Effector memory CD4-positive, alpha-beta T cell (primary cell): ENCODE data around the gene ZKSCAN3.

Experiments
- DNase-seq, 3 donors: peaks; one replicate each; pipeline ENCODE4 v3.0.0-alpha.2; 2020
- H3K27ac ChIP-seq: 2 replicates; pipeline ENCODE4 v1.7.0; 2013; ENCODE audit warnings: mild to moderate bottlenecking, low read length, moderate library complexity; ENCODE audit not compliant: insufficient read depth, poor library complexity, severe bottlenecking
- H3K27me3 ChIP-seq: replicated peaks from 2 replicates; pipeline ENCODE4 v1.7.0; 2013; ENCODE audit warnings: mild to moderate bottlenecking, low read length; ENCODE audit not compliant: insufficient read depth, control insufficient read depth, poor library complexity, severe bottlenecking
- H3K36me3 ChIP-seq: 2 replicates; pipeline ENCODE4 v1.7.0; 2013; ENCODE audit warnings: mild to moderate bottlenecking, low read length, moderate library complexity; ENCODE audit not compliant: control insufficient read depth, insufficient read depth
- H3K4me1 ChIP-seq: 2 replicates; pipeline ENCODE4 v1.7.0; 2013; ENCODE audit warnings: low read length, mild to moderate bottlenecking; ENCODE audit not compliant: control insufficient read depth, insufficient read depth, poor library complexity, severe bottlenecking
- H3K4me3 ChIP-seq: 2 replicates; pipeline ENCODE4 v1.7.0; 2013; ENCODE audit warnings: low read length, low read depth, mild to moderate bottlenecking; ENCODE audit not compliant: insufficient read depth, poor library complexity, severe bottlenecking
- H3K9me3 ChIP-seq: 2 replicates; pipeline ENCODE4 v1.7.0; 2013; ENCODE audit warnings: mild to moderate bottlenecking, low read length, moderate library complexity; ENCODE audit not compliant: control insufficient read depth

ZKSCAN3 gene

GRCh38 chr6:28340310-28341095, 9.2 kb upstream of the ZKSCAN3 start:
- no peak for DNase-seq
- no peaks in the 10 kb centered on the region for H3K9me3 ChIP-seq
- H3K4me3 ChIP-seq, result no peak overlapping the region
- no peaks in the 10 kb centered on the region for H3K27me3 ChIP-seq
- H3K36me3 ChIP-seq, result no peaks in the 10 kb centered on the region
- H3K27ac ChIP-seq, result no peak overlapping the region
- H3K4me1 ChIP-seq, result peaks cover 9% of the 10 kb centered on the region

GRCh38 chr6:28343898-28344677, 5.7 kb upstream of the ZKSCAN3 start:
- no peak overlapping the region for H3K27ac ChIP-seq
- H3K9me3 ChIP-seq, result no peaks in the 10 kb centered on the region
- no peaks in the 10 kb centered on the region for H3K27me3 ChIP-seq
- no peak overlapping the region for H3K4me3 ChIP-seq
- H3K36me3 ChIP-seq, result no peaks in the 10 kb centered on the region
- DNase-seq, result no peak
- no peaks in the 10 kb centered on the region for H3K4me1 ChIP-seq

- Histone ChIP-seq H3K27me3 (no peaks in the 10 kb centered on the region), H3K4me1 (peaks cover under 1% of the 10 kb centered on the region), H3K9me3 (no peaks in the 10 kb centered on the region), H3K4me3 (no peak overlapping the region), H3K36me3 (no peaks in the 10 kb centered on the region), H3K27ac (no peak overlapping the region)
- no peak for DNase-seq
Observed at GRCh38 chr6:28345201-28345600, 4.5 kb upstream of the ZKSCAN3 start.

DNA sequence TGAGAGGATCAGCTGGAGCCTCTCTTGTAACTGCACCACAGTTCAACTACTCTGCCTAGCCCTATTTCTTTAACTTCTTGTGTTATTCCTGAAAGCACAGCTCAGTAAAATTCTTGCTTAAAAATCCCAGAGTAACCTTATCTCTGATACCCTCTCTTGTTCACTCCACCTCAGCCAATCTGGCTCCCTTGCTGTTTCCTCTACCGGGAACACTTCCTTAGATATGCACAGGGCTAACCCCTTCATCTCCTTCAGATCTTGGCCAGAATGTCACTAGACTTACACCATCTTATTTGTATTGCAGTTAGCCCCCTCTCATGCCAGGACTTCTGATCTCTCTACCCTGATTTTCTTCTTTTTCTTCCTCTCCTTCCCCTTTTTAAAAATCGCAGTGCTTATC, 2.6 kb upstream of the ZKSCAN3 start:
- Histone ChIP-seq H3K4me3 (no peak overlapping the region), H3K27me3 (no peaks in the 10 kb centered on the region), H3K27ac (no peak overlapping the region), H3K4me1 (peaks cover 3% of the 10 kb centered on the region), H3K9me3 (no peaks in the 10 kb centered on the region), H3K36me3 (no peaks in the 10 kb centered on the region)
- DNase-seq, result no peak

DNA sequence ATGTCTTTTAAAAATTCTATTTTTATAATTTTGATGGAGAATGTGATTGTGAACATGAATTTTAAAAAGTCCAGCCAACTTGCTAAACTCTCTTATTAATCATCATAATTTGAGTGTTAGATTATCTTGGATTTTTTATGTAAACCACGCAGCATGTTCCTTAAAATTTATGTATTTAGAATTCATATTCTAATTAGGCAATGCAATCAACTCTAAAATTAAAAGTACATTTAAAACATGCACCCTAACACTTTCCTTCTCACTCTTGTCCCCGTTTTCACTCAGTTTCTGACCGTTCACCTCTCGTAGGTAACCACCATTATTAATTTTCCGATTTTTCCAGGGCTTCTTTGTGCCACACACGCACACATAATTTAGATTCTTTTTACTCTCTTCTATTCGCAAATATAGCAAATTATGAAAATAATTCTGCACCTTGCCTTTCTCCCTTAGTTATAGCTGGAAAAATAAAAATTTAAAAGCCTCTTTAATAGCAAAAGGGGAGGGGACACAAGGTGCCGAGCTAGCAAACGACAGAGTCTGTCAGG, 329 bp upstream of the ZKSCAN3 start:
- no peak overlapping the region for H3K27ac ChIP-seq

GRCh38 chr6:28351087-28351486, 1.3 kb downstream of the ZKSCAN3 start:
- peaks cover 3% of the 10 kb centered on the region for H3K4me1 ChIP-seq
- no peak for DNase-seq
- H3K27ac ChIP-seq, result no peak overlapping the region
- no peaks in the 10 kb centered on the region for H3K9me3 ChIP-seq
- no peaks in the 10 kb centered on the region for H3K27me3 ChIP-seq
- no peak overlapping the region for H3K4me3 ChIP-seq
- H3K36me3 ChIP-seq, result no peaks in the 10 kb centered on the region

More for the DNA sequence above, 329 bp upstream of the ZKSCAN3 start:
- Histone ChIP-seq H3K9me3 (no peaks in the 10 kb centered on the region), H3K36me3 (no peaks in the 10 kb centered on the region), H3K27me3 (no peaks in the 10 kb centered on the region), H3K4me1 (peaks cover 3% of the 10 kb centered on the region), H3K4me3 (peak overlapping the region; percentile 74)
- no peak for DNase-seq

GRCh38 chr6:28351493-28351925, 1.8 kb downstream of the ZKSCAN3 start:
- no peak for DNase-seq
- H3K4me1 ChIP-seq, result peaks cover 3% of the 10 kb centered on the region
- H3K27me3 ChIP-seq, result no peaks in the 10 kb centered on the region
- H3K9me3 ChIP-seq, result no peaks in the 10 kb centered on the region
- no peaks in the 10 kb centered on the region for H3K36me3 ChIP-seq
- no peak overlapping the region for H3K27ac ChIP-seq
- H3K4me3 ChIP-seq, result no peak overlapping the region

DNA sequence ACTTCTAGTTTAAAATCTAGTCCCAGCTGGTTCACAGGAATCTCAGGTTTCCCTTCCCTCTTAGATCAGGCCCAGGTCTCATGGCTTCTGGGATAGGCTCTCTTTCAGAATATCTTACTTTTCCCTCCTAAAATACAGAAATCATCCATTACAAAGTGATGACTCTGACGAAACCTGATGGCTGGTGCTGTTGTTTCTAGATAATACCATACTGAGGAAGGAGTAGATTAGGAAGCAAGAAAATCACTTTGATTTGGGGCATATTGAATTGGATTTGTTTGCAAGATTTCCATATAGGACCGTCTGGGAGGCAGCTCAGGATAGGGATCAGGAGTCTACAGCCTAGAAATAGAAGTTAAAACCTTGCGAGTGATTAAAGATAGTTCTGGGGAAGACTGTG, 3.6 kb downstream of the ZKSCAN3 start:
- Histone ChIP-seq H3K36me3 (no peaks in the 10 kb centered on the region), H3K27ac (no peak overlapping the region), H3K4me1 (peaks cover 3% of the 10 kb centered on the region), H3K27me3 (no peaks in the 10 kb centered on the region), H3K9me3 (no peaks in the 10 kb centered on the region), H3K4me3 (no peak overlapping the region)
- no peak for DNase-seq

DNA sequence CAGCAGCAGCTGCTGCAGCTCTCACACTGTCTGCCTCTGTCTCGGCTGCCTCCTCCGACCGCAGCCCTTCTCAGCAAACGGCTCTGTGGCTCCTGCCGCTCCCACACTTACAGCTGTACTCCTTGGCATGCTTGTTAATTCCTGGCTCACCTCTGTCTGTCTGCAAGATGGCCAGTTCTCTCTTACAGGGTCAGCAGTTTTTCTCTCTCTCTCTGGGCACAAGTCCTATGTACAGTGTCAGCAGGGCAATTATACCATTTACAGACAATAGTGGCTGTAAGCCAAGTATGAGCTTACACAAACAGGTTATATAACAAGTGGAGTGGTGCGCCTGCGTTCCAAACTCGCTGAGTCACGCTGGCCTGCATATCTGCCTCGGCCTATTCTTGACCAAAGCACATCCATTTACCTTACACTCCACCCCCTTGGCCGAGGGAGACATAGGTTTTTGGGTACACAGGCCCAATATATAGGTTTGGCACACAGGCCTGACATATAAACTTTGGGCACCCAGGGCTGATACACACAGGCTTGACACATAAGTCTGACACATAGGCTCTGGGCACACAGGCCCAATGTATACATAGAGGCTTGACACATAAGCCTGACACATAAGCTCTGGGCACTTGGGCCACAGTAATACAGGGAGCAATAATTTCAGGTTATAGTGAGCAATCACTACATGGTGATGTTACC, 4.4 kb downstream of the ZKSCAN3 start:
- DNase-seq, result no peak

More for the DNA sequence above, 4.4 kb downstream of the ZKSCAN3 start:
- Histone ChIP-seq H3K36me3 (no peaks in the 10 kb centered on the region), H3K27me3 (no peaks in the 10 kb centered on the region), H3K27ac (no peak overlapping the region), H3K4me3 (no peak overlapping the region), H3K9me3 (no peaks in the 10 kb centered on the region), H3K4me1 (peaks cover 3% of the 10 kb centered on the region)
